Right kidney (tissue), 1 donor: ENCODE measurements around the gene CTDP1.
"Not testable (repeated sequence)": the region's sequence is repeated elsewhere in the genome, so short reads cannot be mapped to it uniquely, and the experiment has no call there.

ENCODE experiments used
- DNase-seq: peaks from one replicate; pipeline ENCODE4 v3.0.0-alpha.2; 2016

Gene CTDP1

GRCh38 chr18:79681484-79682387, 2.1 kb downstream of the CTDP1 start:
- DNase-seq, result no peak

DNA sequence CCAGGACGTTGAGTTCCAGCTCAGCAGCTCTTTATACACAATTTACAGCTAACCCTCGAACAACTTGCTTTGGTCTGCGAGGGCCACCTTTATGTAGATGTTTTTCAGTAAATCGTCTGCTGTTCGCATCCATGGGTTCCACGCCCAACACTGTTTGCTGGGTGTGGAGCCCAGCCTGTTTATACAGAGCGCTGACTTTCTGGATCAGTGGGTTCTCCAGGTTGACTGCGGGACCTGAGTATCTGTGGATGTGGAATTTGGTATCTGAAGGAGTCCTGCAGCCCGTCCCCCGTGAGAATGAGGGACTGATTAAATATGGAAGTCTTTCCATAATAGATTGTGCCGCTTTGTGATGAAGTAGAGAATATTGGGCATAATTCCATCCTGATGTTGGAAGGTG, 2.9 kb downstream of the CTDP1 start:
- no peak for DNase-seq

- DNase-seq, result no peak
Observed at GRCh38 chr18:79682894-79683625, 3.5 kb downstream of the CTDP1 start.

- no peak for DNase-seq
Observed at GRCh38 chr18:79683626-79684282, 4.2 kb downstream of the CTDP1 start.

- no peak for DNase-seq
Observed at GRCh38 chr18:79684283-79684631, 4.7 kb downstream of the CTDP1 start.

DNA sequence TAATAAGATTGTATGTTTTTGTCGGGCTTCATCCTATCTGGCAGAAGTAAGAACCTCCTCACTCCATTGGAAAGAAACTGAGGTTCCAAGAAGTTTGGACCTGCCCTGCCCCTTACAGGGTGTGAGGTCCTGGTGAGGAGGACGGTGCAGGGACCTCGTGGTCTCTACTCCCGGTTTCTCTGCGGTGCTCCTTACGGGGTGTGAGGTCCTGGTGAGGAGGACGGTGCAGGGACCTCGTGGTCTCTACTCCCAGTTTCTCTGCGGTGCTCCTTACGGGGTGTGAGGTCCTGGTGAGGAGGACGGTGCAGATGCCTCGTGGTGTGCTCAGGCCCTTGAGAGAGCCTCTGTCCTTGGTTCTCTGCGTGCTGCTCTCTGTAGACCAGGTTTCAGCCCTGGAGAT, 5.2 kb downstream of the CTDP1 start:
- DNase-seq, result no peak

GRCh38 chr18:79685281-79685680, 5.7 kb downstream of the CTDP1 start:
- no peak for DNase-seq

DNA sequence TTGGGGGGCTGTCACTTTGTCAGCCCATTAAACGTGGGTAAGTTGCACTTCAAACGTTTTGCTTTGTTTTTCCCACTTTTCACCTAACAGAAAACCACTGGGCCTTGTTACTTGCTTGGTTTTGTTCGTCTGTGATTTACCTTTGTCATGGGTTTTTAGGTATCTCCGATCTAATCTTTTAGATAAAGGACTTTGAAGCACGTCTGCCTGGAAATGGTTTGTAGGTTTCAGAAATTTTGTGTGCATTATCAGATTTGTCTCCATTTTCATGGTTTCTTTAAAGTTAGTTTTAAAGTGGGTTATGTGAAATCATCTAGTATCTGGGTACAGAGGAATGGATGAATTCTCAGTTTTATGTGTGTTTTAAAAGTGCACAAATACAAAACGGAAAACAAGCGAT, 6.4 kb downstream of the CTDP1 start:
- no peak for DNase-seq

- no peak for DNase-seq
Observed at GRCh38 chr18:79687806-79688205, 8.2 kb downstream of the CTDP1 start.

GRCh38 chr18:79690071-79690470, 10.5 kb downstream of the CTDP1 start:
- no peak for DNase-seq

DNA sequence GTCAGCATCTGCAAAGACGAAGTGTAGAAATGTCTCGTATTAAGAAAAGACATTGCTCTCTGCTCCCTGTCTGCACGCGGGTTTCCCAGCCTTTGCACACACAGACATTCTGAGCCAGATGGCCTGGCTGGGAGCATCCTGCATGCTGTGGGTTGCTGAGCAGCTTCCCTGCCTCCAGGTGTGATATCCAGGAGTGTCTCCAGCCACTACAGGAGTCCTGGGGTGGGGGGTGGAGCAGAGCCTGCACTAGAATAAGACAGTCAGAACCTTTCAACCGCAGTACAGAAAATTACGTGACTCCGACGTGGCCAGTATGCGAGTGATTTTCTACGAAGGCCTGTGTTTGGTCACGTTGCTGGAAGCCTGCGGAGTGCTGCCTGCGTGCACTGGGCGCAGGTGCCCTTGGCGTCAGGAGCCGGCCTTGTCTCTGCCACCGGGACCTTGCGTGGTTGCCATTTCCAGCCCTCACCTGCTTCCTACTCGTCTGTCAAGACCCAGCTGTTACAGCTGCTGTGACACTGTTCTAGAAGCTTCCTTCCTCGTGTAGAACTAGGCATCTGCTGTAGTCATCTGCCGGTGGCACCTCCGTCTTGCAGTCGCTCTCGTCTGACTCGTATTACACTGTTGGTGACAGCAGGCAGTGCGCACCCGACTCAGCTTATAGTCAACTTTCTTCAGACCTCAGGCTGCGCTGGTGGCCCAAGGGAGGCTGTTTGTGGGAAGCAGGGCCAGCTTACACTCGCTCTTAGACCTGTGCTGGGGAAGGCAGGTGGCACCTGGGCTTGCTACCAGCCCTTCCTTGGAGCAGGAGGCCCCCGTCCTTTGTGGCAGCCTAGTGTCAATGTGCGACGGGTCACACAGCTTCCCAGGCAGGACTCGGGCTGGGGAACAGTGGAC, 11.2 kb downstream of the CTDP1 start:
- no peak for DNase-seq

GRCh38 chr18:79692056-79692455, 12.5 kb downstream of the CTDP1 start:
- no peak for DNase-seq

GRCh38 chr18:79692886-79693285, 13.3 kb downstream of the CTDP1 start:
- no peak for DNase-seq

DNA sequence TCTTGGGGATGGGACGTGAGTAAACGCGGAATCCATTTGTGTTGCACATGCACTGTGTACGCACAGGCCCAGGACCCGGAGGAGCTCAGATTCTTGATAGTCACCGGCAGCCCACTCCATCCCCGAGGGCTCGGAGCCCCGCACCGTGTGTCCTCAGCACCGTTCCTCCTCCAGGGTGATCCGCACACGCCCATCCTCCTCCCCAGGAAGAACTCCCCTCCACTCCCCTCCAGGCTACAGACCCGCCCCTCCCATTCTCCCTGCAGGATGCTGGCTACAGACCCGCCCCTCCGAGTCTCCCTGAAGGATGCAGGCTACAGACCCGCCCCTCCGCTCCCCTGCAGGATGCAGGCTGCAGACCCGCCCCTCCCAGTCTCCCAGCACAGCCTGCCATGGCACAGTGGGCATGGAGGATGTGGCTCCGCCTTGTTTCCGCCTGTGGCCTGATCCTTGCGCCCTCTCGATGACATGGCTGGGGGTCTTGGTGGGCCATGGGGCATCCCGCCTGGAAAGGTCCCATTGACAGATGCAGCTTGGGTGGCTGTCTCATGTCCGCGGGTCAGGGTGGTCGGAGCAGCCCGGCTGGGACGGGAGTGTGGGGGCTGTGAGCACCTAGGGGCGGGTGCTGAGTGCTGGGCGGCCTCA, 14.1 kb downstream of the CTDP1 start:
- no peak for DNase-seq

- not testable (repeated sequence) for DNase-seq
Observed at GRCh38 chr18:79694206-79694894, 14.7 kb downstream of the CTDP1 start.

- DNase-seq, result no peak
Observed at GRCh38 chr18:79694895-79695213, 15.3 kb downstream of the CTDP1 start.

DNA sequence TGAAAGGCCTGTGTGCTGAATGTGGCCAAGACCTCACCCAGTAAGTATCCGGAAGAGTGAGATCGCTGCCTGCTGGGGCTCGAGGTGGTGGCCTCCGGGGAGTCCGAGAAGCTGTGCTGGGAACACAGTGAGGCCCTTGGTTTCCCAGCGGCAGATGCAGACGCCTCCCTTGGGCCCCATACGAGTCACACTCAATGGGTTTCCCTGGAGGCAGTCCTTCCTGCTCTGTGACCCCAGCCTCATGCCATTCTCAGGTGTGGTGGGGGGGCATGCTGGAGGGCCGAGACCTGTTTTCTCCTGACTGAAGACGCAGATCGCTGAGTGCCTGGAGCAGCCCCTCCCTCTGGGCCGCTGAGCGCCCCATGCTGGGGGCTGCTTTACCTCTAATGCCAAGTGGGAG, 15.7 kb downstream of the CTDP1 start:
- DNase-seq, result no peak

- DNase-seq, result no peak
Observed at GRCh38 chr18:79695856-79696850, 16.6 kb downstream of the CTDP1 start.

GRCh38 chr18:79697178-79697577, 17.6 kb downstream of the CTDP1 start:
- no peak for DNase-seq

DNA sequence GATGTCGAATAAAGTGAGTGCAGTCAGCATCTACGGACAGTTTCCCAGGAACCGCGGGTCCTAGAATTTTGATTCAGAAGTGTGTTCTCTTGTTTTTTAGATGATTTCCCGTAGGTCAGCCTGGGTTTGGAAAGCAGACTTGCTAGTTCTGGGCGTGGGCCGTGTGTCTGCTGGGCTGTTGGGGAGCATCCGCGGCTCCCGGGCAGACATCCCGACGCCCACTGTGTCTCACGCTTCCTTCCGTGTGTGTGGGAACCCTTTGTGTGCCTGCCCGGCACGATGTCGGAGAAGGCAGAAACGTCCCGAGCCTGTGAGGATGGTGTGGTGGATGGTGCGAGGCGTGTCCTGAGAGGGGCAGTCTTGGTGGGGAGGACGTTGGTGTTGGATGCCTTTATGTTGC, 18.4 kb downstream of the CTDP1 start:
- no peak for DNase-seq
